ENCODE results near the gene SIAH2.

DNA sequence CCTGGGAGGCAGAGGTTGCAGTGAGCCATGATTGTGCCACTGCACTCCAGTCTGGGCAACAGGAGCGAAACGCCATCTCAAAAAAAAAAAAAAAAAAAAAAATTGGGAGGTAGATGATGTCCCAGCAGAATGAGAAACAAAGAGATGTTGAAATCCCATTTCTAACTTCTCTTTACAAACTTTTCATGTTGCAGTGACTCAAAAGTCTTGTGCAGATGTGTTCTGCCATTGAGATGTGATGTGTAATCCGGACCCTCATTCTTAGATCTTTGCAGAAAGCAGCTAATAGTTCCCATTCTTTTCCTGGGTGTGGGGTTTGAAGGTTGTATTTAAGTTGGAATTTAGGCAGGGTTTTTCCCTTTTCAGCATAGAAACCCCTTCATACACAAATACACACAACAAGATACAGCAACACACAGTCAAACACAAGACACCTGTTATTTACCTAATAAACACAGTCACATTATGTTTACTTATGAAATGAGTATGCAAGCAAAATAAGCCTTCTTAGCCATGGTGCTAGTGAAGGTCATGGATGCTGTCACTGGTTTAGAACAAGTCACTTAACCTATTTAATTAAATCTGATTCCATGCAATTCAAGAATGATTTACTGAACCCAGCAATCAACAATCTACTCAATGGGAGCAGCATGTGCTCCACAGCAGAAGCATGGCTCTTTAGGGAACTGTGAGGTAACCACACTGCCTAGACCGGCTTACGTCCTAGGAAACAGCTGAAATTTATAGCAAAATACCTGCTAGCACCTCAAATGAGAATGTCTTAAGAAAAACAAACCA, 14.9 kb downstream of the SIAH2 start:
- TF ChIP-seq CTCF (IDR thresholded peaks at IDR 0.05), result no peak
- no peak for TF ChIP-seq SIN3A (IDR thresholded peaks at IDR 0.05; ENCODE audit: borderline replicate concordance, low read depth, low read length)
- TF ChIP-seq JUND (IDR thresholded peaks at IDR 0.05), result no peak
- no peak for TF ChIP-seq TAF1 (IDR thresholded peaks at IDR 0.05; ENCODE audit: borderline replicate concordance, low read depth, low read length)
- no peak for TF ChIP-seq SMC3 (IDR thresholded peaks at IDR 0.05; ENCODE audit: low read depth, low read length)
- no peak for TF ChIP-seq CHD2 (IDR thresholded peaks at IDR 0.05; ENCODE audit: low read length, partially characterized antibody)
- TF ChIP-seq RCOR1 (IDR thresholded peaks at IDR 0.05; ENCODE audit: low read length), result no peak
